Ramos (cell line): ENCODE results near the gene PLXNA4.

Source experiments
- in situ Hi-C: fragments of 300-500 bp; cut with MboI; formaldehyde crosslinking; loops from one replicate; pipeline ENCODE4 v1.14.3; 2022; ENCODE audit warnings: low sequenced_read_pairs; ENCODE audit not compliant: unreplicated experiment

PLXNA4 gene

DNA sequence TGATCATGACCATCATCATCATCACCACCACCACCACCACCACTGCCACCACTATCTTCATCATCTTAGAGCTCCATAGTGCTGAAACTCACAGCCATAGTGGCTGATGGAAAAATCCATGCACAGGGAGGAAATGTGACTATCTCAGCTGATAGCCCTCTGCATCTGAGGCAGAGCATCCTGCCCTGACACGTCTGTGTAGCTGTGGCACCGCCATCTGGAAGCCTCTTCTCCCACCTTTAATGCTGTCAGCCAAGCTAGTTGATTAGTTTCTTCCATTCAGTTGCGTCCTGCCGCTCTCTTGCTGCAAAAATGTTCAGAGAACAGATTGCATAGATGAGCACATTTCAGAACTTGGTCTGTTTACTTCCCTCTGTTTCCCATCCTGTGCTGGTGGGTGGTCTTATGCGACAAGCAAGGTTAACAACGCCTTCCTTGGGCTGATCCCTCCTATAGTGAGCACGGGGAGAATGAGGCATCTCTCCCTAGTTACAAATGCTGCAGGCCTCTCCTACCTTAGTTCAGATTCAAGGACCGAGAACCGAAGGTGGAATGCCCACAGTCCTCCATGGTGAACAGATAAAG lies 478.6 kb downstream of the PLXNA4 start:
- in situ Hi-C loops = no loop called here

DNA sequence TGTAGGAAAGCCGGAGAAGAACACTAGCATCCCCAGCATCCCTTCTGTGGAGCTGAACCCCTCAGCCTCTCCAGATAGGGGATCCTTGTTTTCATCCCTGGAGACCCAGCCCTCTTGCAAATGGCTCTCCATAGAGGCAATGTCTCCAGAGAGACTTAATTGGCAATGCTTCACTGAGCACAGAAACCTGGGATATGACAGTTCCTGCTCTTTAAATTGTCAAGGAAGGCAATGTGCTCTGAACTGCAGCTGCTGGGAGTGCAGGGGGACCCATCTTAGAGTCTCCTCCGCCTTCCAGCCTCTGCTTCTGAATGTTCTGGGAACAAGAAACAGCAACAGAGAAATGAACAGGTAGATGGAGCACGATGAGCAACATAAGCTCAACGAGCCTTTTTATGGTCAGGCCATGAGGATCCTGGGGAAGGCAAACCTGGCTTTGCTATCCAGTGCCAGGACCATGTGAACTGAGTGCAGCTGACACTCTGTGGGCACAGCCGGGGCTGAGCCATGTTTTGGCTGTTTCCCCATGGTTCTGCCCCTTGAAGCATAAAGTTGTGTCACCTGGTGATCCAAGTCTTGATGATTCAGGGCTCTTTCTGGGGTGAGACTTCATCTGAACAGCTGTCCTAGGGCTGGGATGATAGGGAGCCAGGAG lies 481.0 kb downstream of the PLXNA4 start:
- in situ Hi-C loops = no loop called here

DNA sequence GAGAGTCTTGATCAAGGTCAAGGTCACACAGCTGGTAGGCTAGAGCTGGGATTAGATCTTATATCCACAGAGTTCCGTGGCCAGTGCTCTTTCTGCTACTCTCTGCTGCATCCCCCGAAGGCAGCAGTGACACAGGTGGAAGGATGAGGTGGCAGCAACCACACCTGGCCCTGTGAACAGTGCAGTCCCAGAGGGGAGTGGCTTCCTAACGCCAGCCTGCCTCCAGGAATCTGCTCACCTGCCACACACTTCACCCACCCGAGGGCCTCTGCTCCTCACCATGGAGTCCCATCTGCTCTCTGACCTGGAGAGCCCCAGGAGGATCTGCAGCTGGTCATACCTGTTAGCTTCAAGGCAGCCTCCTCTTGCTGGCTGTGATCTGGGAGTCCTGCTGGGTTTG lies 484.2 kb downstream of the PLXNA4 start:
- in situ Hi-C loops = no loop called here

DNA sequence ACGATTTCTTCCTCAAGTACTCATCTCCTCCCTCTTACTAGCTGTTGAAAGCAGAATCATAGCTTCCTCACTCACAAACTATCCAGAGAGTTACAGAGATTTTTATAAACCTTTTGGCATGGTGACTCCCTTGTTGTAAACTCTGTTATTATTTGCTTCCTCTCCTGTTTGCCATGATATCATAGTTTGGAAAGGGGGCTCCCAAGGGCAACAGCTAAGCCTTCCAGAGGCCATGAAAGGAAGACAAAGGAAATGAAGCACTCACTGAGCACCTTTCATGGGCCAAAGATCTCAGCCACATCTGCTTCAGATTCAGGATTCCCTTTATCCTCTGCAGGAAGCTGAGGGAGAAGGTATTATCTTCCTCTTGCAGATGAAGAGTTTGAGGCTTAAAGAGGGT lies 484.6 kb downstream of the PLXNA4 start:
- in situ Hi-C loops = no loop called here

DNA sequence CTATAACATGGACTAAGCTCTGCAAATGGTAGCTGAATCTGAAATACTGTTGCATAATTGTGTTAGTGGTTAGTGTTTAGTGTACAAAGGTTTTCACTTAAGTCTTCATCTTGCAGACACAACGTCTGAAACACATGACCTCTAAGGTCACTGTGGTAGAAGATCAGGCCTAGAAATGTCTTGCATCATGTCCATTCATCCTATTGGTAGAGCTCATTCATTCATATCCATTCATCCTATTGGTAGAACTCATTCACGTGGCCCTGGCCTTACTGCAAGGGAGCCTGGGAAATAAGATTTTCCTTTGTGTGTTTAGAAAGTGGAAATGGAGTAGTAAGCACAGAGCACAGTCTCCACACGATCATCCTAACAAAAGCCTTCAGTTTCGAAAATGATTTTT lies 485.8 kb downstream of the PLXNA4 start:
- in situ Hi-C loops = no loop called here

DNA sequence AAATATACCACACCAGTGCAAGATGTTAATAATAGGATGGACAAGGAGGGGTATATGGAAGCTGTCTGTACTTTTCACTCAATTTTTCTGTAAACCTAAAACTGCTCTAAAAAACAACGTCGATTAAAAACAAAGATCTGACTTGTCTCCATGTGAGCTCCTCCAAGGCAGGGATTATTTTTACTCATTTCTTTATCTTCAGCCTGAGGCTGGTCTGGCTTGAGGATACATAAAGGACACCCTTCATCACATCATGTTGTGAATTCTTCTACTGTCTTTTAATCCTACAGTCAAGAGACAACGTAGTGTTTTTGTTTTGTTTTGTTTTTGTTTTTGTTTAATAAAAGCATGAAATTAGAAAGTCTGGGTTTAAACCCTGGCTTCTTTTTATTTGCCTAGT lies 486.9 kb downstream of the PLXNA4 start:
- in situ Hi-C loops = no loop called here

DNA sequence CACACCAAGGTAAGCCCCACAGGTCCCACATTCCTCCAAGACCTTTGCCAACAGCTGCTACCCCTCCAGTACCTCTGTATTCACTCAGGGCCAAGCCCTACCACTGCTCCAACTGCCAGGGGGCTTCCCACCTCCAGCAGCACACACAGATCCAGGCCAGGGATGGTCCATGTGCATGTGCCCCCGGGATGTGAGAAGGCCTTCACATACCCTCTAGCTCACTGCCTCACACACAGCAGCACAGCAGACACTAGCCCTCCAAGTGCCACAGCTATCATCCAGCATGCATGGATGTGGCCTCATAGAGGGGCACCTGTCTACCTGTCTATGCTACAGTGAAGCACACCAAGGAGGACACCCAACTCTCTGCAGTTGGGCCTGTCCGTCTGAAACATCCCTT lies 488.8 kb downstream of the PLXNA4 start:
- in situ Hi-C loops = no loop called here

DNA sequence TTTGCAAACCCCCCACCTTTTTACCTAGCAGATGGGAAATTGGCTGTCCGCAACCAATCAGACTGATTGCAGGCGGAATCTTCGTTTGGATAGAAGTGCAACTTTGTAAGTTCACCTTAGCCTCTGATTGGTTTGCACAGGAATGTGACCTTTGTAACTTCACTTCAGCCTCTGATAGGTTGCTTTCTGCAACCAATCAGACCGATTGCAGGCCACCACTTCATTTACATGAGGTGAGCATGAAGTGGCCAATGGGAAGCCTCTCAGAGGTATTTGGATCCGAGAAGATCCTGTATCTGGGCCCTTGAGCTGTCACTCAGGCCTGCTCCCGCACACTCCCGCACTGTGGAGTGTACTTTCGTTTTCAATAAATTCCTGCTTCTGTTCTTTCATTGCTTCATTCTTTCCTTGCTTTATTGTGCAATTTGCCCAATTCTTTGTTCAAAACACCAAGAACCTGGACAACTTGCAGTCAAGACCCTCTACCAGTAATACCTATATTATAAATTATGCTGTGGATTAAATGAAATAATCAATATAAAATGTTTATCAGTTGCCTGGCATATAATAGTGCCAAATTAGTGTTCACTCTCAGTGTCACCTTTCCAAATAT lies 491.4 kb downstream of the PLXNA4 start:
- in situ Hi-C loops = no loop called here

DNA sequence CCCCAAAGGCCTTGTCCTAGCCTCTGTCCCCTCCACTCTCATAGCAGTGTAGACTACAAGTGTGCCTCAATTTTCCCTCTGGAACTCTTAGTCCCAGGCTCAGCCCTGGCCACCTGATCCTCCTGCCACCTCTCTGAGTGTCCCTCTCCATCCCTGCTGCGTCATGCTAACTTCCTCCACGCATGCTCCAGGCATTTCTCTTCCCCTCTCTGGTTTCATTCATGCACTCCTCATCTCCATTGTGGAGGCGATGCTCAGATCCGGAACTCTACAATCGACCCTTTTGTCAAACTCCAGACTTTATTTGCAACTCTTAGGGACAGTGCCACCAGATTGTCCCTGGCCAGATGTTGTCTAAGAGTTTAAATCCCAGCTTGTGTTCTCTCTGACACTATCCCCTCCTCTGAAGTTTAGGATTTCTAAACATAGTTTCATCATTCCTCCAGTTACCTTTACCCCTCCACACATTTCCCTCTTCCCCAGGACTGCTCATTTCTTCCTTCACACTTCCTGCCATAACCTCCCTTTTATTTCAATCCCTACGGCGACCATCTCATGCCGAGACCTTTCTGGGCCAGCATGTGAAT lies 492.6 kb downstream of the PLXNA4 start:
- in situ Hi-C loops = no loop called here

DNA sequence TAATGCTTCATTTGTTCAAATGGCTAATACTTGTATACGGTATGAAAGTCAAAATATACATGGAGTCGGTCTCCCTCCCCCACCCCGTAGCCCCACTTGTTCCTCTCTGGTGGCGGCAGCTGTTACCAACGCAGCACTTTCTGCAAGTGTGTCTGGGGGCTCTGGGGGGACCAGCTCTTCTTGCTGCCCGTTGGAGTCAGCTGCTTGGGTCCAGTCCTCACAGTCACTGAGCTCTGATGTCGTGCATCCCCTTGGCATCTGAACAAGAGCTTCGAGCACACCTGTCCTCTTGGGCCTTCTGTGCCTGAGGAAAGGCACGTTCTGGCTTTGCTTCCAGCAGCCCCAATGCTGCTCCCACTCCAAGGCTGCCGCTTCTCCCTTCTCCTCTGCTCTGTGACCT lies 493.1 kb downstream of the PLXNA4 start:
- in situ Hi-C loops = no loop called here

DNA sequence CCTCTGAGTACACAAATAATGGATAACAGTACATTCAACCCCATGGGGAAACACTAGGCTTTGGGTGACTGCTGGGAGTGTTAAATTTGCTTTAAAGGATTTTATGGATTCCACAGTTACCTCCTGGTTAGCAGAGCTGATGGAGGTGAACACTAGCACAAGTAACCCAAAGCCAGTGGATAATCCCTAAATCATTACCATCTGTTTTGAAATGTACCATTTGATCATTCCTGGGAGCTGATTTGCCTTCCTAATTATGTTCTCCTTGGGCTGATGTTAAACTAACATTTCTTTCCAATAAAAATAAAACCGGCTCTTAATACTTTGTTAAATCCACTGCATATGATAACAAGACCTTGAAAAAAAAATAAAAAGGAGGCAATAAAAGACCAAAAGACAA lies 493.9 kb downstream of the PLXNA4 start:
- in situ Hi-C loops = no loop called here

DNA sequence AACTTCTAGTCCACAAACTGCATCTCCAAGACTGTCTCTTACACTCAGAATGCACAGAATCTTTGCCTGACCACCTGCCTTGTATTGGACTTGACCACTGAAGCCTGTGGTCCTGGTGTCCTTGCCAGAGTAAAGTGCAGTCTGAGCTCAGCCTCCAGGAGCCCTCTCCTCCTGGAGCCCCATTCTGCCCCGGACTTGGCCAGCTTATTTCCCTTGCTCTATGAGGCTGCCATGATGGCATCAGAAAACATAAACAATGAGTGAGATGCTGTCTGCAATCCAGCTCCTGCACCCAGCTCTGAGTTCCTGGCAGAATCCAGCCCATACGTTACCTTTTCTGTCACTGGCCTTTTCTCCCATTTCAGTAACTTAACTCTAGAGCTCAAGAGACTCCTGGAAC lies 494.6 kb downstream of the PLXNA4 start:
- in situ Hi-C loops = no loop called here

DNA sequence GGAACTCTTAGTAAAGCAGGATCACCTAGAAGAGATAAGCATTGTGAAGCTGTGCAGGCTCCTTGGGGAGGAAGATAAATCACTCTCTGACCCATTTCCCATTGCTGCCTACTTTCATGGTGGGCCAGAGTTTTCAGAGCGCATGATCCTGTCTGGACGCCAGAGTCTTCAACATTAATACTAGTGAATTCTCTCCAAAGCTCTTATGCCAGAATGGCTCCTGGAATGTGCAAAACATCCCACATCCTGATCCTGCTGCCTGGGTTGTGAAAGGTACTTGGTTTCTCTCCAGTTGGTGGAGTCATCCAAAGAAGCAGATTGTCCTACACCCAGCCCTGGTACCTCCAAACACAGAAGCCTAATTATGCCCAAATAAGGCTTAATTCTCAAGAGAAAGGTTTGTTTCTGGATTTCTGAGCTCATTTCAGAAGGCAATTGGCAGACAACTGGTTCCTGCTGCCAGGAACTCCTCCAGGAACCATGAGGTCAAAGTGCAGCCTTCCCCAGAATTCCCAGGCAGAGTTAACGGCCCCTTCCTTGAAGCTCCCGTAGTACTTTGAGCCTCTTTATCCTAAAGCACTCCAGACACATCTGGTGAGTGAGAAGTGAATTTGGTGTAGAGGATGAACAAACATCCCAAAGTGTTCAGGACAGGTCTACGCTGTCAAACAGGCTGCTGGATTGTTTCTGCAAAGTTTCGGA lies 495.2 kb downstream of the PLXNA4 start:
- in situ Hi-C loops = no loop called here

DNA sequence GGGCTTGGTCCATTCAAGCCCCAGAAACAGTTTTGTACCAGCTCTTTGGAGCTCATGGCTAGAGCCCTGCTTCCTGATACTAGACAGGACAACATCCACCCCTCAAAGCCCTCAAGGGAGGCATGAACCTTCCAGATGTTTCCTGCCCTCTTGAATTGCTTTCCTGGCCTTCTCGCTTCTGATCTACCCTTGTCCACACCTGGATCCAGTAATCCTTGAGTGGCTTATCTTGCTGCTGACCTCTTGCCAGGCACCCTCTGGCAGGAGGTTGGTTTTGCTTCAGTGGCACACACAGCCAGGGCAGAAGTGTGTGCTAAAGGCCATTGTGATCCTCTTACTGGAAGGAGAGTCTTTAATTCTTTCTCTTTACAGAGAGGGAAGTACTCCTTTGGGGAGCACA lies 495.8 kb downstream of the PLXNA4 start:
- in situ Hi-C loops = no loop called here

DNA sequence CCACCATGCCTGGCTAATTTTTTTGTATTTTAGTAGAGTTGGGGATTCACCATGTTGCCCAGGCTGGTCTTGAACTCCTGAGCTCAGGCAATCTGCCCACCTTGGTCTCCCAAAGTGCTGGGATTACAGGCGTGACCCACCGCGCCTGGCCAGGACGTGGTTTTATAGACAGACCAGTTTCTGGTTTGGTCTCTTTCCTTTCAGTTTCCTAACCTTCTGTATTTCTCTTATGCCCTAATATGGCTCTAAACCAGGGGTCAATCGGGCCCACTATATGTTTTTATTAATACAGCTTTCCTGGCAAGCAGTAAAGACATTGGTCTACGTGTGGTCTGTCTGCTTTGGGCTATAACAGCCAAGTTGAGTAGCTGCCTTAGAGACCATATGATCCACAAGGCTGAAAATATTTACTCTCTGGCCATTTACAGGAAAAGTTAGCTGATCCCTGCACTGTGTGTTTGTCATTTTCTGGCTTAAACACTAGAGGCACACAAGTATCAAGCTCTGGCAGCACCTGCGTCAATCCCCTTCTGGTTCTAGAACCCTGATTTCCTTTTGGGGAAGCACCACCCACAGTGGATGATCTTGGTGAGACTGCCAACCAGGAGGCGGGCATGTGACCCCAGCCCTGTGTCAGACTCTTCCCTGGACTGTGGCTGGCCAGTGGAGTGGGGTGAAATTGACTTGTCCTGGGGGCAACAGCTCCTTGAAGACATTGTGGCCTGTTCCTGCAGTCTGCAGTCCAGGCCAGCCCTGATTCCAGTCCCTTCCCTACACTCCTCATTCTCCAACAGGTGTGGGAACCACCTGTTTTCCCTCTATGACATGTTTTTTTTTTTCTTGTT lies 497.2 kb downstream of the PLXNA4 start:
- in situ Hi-C loops = no loop called here

DNA sequence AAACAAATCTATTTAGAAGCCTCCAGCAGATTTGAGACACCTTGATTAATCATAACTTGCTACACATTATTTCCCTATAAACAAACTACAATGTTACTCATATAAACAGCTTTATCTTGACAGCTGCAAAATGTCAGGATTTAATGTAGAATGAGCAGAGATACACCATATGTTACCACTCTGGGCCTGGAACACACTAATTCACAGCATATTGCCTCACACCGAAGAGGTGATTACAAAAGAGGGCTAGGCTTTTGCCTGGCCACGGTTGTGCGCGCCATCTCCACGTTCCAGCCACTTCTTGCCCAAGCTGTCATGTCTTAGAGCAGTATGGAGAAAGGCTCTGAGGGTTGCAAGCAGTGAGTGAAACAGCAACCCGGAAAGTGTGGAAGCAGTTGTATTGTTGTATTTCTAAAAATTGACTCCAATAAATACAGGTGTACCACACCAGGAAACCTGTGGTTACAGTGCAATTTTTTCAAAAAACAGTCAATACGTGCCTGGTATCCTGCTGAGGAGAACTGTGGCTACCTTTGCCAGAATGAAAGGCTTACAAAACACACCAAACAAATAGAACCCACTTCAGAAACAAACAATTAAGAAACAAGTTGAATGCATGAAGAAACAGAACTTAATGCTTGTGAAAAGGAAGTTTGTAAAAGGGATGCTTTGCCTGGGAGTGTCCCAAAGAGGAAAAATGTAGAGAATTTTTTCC lies 498.1 kb downstream of the PLXNA4 start:
- in situ Hi-C loops = no loop called here

DNA sequence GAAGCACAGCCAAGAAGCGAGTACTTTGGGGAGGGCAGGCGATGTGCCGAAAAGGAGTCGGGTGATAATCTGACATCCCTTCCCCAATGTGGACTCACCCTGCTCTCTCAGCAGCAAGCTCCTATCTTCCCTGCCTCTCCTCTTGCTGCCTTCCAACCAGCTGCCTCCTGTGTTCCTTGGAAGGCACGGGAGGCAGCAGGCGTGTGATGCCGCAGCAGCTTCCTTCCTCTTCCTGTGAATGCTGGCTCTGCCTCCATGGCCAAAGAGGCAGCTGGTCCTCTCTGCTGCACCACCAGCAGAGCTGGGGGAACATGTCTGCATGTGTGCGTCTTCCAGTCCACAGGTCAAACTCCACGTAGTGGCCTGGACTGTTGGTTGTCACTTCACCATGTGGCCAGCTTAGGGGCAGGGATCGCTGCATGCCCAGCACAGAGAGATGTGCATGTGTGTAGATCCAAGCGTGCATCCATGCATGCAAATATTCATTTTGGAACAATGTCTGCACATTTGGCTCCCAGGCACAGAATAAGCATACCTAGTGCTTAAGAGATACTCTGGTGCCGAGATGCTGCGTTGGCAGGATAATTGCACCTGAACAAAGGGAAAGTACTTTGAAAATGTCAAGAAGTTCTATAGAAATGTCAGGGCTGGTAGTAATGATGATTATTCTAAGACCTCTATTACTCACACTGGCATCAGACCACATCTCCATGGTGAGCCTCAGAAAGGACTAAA lies 499.8 kb downstream of the PLXNA4 start:
- in situ Hi-C loops = no loop called here

DNA sequence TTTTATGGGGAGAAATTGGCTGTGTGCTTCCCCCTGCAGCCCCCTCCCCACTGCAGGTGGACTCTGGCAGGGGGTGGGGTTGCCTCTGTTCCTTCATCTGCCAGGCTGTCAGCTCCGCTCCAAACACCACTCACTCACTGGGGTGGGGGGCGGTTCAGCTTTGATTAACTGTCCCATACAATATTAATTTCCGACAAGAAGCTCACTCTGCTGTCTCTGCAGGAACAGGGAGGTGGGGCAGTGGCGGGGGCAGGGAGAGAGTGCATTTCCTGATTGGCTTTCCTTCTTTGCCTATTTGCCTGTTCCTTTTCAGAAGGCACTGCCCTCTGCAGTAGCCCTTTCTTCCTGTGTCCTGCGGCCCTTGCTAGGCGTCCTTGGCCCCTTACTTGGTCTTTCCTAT lies 500.8 kb downstream of the PLXNA4 start:
- in situ Hi-C loops = no loop called here
